Fibroblast of lung (primary cell): ENCODE measurements around the gene VAMP4. TPM values are rescaled to one million over a fixed set of nuclear protein-coding genes. Genes with fewer than 3 reads are reported as not detected.

Source experiments
- DNase-seq, 2 donors: peaks; one replicate each; pipeline versions ENCODE4 v3.0.0 to v3.0.0-alpha.2; 2010; ENCODE audit warnings: low read depth in 2 of 2
- H2AFZ ChIP-seq: 2 replicates; pipeline ENCODE4 v1.5.1; 2012; ENCODE audit warnings: low read length, control low read depth, inconsistent platforms
- H3K27ac ChIP-seq: 2 replicates; pipeline ENCODE4 v1.5.1; 2011; ENCODE audit warnings: low read length, control low read depth; ENCODE audit not compliant: insufficient read depth
- H3K27me3 ChIP-seq: 2 replicates; pipeline ENCODE4 v1.5.1; 2011; ENCODE audit warnings: mild to moderate bottlenecking, low read length; ENCODE audit not compliant: control insufficient read depth, insufficient read depth
- H3K36me3 ChIP-seq: 2 replicates; pipeline ENCODE4 v1.5.1; 2011; ENCODE audit warnings: low read length; ENCODE audit not compliant: control insufficient read depth, insufficient read depth
- H3K4me1 ChIP-seq: 2 replicates; pipeline ENCODE4 v1.5.1; 2011; ENCODE audit warnings: low read length; ENCODE audit not compliant: control insufficient read depth, insufficient read depth; ENCODE audit errors: extremely low read depth
- H3K4me2 ChIP-seq: 2 replicates; pipeline ENCODE4 v1.5.1; 2011; ENCODE audit warnings: low read length, control low read depth; ENCODE audit not compliant: insufficient read depth; ENCODE audit errors: extremely low read depth
- H3K4me3 ChIP-seq, 4 experiments: fragments of 200-600 bp in 1 of 4; sonication (generic) in 1 of 4; replicated peaks in 1 of 4; 2 replicates each; pipeline ENCODE4 v1.5.1; 2011 to 2016; ENCODE audit warnings: low read length in 4 of 4, low read depth in 3 of 4, mild to moderate bottlenecking in 3 of 4, control low read depth in 2 of 4, inconsistent platforms in 1 of 4, mixed read lengths in 1 of 4; ENCODE audit not compliant: insufficient read depth in 1 of 4; ENCODE audit errors: control extremely low read depth in 1 of 4
- H3K79me2 ChIP-seq: 2 replicates; pipeline ENCODE4 v1.5.1; 2012; ENCODE audit warnings: mild to moderate bottlenecking, low read length, inconsistent platforms; ENCODE audit not compliant: control insufficient read depth, insufficient read depth
- H3K9ac ChIP-seq: 2 replicates; pipeline ENCODE4 v1.5.1; 2011; ENCODE audit warnings: mild to moderate bottlenecking, low read length, control low read depth; ENCODE audit not compliant: insufficient read depth
- H3K9me3 ChIP-seq: 2 replicates; pipeline ENCODE4 v1.5.1; 2012; ENCODE audit warnings: low read depth, low read length; ENCODE audit not compliant: control insufficient read depth, insufficient read depth
- H4K20me1 ChIP-seq: 2 replicates; pipeline ENCODE4 v1.5.1; 2011; ENCODE audit warnings: low read length; ENCODE audit not compliant: control insufficient read depth, insufficient read depth; ENCODE audit errors: extremely low read depth
- CTCF ChIP-seq, 2 donors: IDR thresholded peaks in 1 of 2; conservative IDR thresholded peaks in 1 of 2; 1 replicate in 1 of 2; 2 replicates in 1 of 2; pipeline ENCODE4 v1.5.1; 2011 to 2012; ENCODE audit warnings: low read length in 2 of 2, control low read depth in 1 of 2, inconsistent platforms in 1 of 2, low read depth in 1 of 2, mild to moderate bottlenecking in 1 of 2
- EZH2 ChIP-seq: IDR thresholded peaks from 2 replicates; pipeline ENCODE4 v1.5.1; 2012; ENCODE audit warnings: low read length, control low read depth, mild to moderate bottlenecking; ENCODE audit errors: missing control alignments
- polyA plus RNA-seq, 2 donors: library from polyadenylated mRNA; depleted of rRNA in 1 of 2; stranded (reverse) in 1 of 2; unstranded in 1 of 2; fragments of >200 nt; gene quantifications; 2 replicates each; pipeline ENCODE4 v1.2.1, GENCODE V29; 2011 to 2012; ENCODE audit warnings: missing spikeins in 1 of 2
- total RNA-seq: library from RNA; depleted of rRNA; stranded (reverse); fragments of >200 nt; gene quantifications from 2 replicates; pipeline ENCODE4 v1.2.1, GENCODE V29; 2014

The VAMP4 gene
- total and polyA plus RNA-seq, 2 donors (not counting 1 experiment from before 2014, with no cell fraction given): 29.0 to 32.9 TPM

GRCh38 chr1:171780583-171781175 is 38.8 kb upstream of the VAMP4 start:
- Histone ChIP-seq H2AFZ (peak overlapping the region; percentile 52), H3K27ac (peak overlapping the region; percentile 55), H3K36me3 (peaks cover 9% of the 10 kb centered on the region), H3K9me3 (no peaks in the 10 kb centered on the region), H3K9ac (no peak overlapping the region), H3K4me1 (peaks cover 9% of the 10 kb centered on the region), H3K4me2 (peak overlapping the region; percentile 94), H3K79me2 (peaks cover 34% of the 10 kb centered on the region), H4K20me1 (no peaks in the 10 kb centered on the region), H3K27me3 (no peaks in the 10 kb centered on the region), H3K4me3 (peak overlapping the region; percentile 48 to 99 (median 64))
- TF ChIP-seq CTCF (conservative IDR thresholded peaks at IDR 0.05 in 1 of 2, IDR thresholded peaks at IDR 0.05 in 1 of 2; ENCODE audit: low read depth in 1 of 2, low read length in 2 of 2): no peak
- TF ChIP-seq EZH2: no peak
- no peak for DNase-seq

GRCh38 chr1:171772312-171772711 is 30.4 kb upstream of the VAMP4 start:
- Histone ChIP-seq H3K27me3 (no peaks in the 10 kb centered on the region), H3K4me3 (no peak overlapping the region), H3K4me2 (no peak overlapping the region), H2AFZ (no peak overlapping the region), H4K20me1 (no peaks in the 10 kb centered on the region), H3K79me2 (no peaks in the 10 kb centered on the region), H3K27ac (no peak overlapping the region), H3K9ac (no peak overlapping the region), H3K36me3 (no peaks in the 10 kb centered on the region), H3K4me1 (no peaks in the 10 kb centered on the region), H3K9me3 (no peaks in the 10 kb centered on the region)
- no peak for TF ChIP-seq EZH2
- TF ChIP-seq CTCF (conservative IDR thresholded peaks at IDR 0.05 in 1 of 2, IDR thresholded peaks at IDR 0.05 in 1 of 2; ENCODE audit: low read depth in 1 of 2, low read length in 2 of 2): no peak
- no peak for DNase-seq

GRCh38 chr1:171769754-171770153 is 27.9 kb upstream of the VAMP4 start:
- no peak overlapping the region for H3K9ac ChIP-seq
- H3K36me3 ChIP-seq: no peaks in the 10 kb centered on the region
- no peak overlapping the region for H3K4me2 ChIP-seq
- H3K9me3 ChIP-seq: no peaks in the 10 kb centered on the region
- H4K20me1 ChIP-seq: no peaks in the 10 kb centered on the region
- H3K27ac ChIP-seq: no peak overlapping the region
- no peaks in the 10 kb centered on the region for H3K27me3 ChIP-seq
- H3K4me1 ChIP-seq: no peaks in the 10 kb centered on the region
- no peak overlapping the region for H2AFZ ChIP-seq
- H3K79me2 ChIP-seq: no peaks in the 10 kb centered on the region
- TF ChIP-seq EZH2 (no peak), CTCF (conservative IDR thresholded peaks at IDR 0.05 in 1 of 2, IDR thresholded peaks at IDR 0.05 in 1 of 2; ENCODE audit: low read depth in 1 of 2, low read length in 2 of 2) (no peak)
- H3K4me3 ChIP-seq: no peak overlapping the region
- no peak for DNase-seq
